ENCODE measurements around the gene ADAM12.

GRCh38 chr10:126221874-126222273 lies 166.4 kb downstream of the ADAM12 start:
- TF ChIP-seq CHD4 (IDR thresholded peaks at IDR 0.05), result no peak
- TF ChIP-seq HCFC1 (IDR thresholded peaks at IDR 0.05; ENCODE audit: low read length), result no peak
- no peak for TF ChIP-seq SIN3A (IDR thresholded peaks at IDR 0.05; ENCODE audit: low read depth, low read length)
- TF ChIP-seq CTCF (IDR thresholded peaks at IDR 0.05 in 2 of 3, conservative IDR thresholded peaks at IDR 0.05 in 1 of 3; ENCODE audit: control insufficient read depth in 2 of 3, extremely low read depth in 1 of 3, insufficient read depth in 1 of 3, low read depth in 3 of 3, low read length in 3 of 3), result no peak
- no peak for TF ChIP-seq JUND (IDR thresholded peaks at IDR 0.05; ENCODE audit: low read depth, low read length)
- TF ChIP-seq SMC3 (IDR thresholded peaks at IDR 0.05; ENCODE audit: borderline replicate concordance, low read length), result no peak

Measured in GM12878 (cell line).